GM21576 (cell line): ENCODE measurements around the gene KIAA1586.
"Not testable (repeated sequence)": the region's sequence is repeated elsewhere in the genome, so short reads cannot be mapped to it uniquely, and the experiment has no call there.

Experiments used
- ATAC-seq: cut with Tn5 transposase; IDR thresholded peaks from one replicate; pipeline ENCODE4 v1.9.1; 2021; ENCODE audit warnings: mild to moderate bottlenecking, moderate library complexity; ENCODE audit not compliant: unreplicated experiment

The KIAA1586 gene

DNA sequence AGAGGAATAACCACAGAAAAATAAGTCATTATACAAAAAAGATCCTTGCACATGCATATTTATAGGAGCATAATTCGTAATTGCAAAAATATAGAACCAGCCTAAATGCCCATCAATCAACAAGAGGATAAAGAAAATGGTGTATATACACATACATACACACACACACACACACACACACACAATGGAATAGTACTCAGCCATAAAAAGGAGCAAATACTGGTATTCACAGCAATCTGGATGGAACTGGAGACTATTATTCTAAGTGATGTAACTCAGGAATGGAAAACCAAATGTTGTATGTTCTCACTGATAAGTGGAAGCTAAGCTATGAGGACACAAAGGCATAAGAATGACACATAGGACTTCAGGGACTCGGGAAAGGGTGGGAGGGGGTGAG lies 1.9 kb upstream of the KIAA1586 start:
- no peak for ATAC-seq

DNA sequence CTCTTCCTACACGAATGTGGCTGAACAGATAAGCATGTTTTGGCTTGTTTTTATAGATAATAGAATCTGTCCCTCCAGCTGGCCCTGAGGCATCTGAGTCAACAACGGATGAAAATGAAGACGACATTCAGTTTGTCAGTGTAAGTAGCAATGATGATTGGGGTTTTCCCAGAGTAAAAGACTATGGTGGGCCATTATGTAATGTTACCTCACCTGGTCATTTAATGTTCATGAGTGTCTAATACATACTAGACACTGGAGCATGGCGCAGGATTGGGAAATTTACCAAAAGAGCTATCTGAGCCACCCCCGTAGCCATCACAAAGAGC lies 728 bp downstream of the KIAA1586 start:
- peak; percentile 11 for ATAC-seq

DNA sequence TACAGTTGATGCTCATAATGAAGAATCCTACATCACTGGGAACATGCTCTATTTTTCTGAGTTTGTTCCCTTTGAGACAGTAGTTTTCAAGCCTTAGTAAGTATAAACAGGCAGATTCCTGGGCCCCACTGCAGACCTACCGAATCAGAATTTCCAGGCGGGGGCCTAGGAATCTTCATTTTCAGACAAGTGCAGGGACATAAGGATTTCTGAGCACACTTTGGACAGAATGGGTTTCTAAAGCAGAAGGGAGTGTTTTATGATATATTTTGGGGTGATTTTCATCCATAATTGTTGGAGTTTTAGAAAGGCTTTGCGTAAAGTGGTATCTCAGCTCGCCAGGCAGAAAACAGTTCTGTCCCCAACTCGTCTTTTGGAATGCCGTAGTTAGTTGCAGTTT lies 1.4 kb downstream of the KIAA1586 start:
- ATAC-seq, result not testable (repeated sequence)

DNA sequence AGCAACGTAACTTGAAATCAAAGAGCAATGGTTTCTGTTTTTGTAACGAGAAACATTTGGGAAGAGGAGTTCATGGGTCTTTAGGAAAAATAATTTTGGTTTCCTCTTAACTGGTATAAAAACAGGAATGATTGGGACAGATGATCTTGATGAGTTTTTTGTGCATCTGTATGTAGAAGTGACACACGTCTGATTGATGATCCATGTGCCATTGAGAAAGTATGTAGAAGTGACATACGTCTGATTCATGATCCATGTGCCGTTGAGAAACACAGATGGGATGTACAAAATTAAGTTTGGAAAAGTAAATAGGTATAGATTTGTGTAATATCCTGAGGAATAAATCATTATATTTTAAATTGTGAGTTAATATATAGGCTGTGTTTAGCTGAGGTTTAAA lies 2.1 kb downstream of the KIAA1586 start:
- ATAC-seq, result no peak

DNA sequence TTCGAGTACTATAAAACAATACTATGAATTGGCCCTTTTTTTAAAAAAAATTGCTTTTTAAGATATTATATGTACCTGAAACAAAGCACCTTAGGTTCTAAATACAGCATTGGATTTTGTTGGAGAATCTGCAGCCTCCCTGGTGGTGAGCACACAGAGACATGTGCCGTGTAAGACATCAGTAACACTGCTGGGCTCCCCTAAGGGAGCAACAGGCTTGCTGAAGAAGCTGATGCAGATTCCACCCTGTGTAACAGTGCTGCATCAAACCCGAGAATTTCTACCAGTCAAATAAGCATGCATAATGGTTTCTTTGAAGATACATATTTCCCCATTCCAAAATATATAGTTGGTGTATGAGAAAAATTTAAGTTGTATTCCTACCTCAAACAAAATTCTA lies 17.4 kb downstream of the KIAA1586 start:
- no peak for ATAC-seq

DNA sequence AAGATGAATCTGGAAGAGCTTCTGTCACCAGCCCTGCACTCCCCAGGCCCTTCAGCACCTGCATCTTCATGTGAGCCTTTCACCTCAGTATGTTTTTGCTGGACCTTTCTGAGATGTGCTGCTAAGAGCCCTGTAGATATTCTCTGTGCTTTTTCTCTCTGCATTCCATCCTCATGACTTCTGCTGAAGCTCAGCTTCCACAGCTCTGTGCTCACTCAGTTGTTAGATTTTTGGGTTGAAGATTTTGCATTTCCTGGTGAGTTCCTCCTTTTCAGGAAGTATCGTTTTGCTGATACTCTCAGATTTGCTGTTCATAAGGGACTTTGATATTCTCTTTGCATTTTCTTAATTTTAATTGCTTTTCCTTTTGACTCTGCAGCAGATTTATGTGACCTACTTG lies 18.3 kb downstream of the KIAA1586 start:
- no peak for ATAC-seq

DNA sequence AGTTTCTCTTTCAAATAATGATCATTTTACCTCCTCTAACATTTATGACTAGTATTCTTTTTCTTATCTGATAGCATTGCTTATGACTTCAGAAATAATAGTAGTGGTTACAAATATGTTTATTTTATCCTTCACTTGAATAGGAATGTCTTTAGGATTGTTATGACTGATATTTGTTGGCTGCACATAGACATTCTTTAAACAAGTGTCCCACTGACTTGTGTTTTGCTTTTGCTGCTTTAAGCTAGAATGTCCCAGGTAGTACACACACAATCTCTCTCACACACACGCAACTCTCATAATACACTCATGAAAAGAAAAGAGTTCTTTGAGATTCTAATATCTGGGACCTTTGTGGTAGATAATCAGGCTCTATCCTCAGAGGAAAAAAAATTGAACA lies 21.6 kb downstream of the KIAA1586 start:
- ATAC-seq, result no peak

DNA sequence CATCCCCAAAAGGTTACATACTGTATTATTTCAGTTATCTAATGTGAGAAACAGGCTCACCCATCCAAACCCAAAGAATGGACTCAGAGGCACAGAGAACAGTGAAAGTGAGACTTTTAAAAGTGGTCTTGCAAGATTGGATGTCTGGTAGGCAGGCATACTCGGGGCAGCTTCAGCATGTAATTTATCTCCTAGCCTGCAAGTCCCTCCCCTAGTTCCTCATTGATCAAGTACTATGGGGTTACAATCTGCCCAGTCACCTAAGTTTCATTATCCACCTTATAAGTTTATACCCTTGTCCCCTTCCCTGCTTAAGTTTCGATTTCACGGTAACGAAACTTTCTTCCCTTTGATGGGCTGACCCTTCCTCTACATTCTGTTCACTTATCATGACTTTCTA lies 22.7 kb downstream of the KIAA1586 start:
- no peak for ATAC-seq

DNA sequence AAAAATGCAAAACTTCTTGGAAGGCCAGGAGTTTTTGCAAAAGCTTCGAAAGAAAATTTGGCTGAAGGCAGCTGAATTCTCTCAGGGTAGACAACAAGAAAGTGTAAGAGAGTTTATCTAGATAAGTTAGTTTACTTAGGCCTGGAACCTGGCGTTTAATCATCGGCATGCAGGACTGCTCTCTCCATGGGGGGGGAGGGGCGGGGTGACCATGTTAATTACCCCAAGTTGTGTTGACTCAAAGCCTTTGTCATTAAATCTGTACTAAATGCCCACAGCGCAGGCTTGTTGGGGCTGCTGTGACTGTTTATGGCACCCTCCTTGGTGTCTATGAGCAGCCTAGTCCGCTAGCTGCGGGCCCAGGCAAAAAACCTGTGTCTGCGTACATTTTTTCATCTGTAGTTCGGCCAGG lies 23.4 kb downstream of the KIAA1586 start:
- ATAC-seq, result no peak

DNA sequence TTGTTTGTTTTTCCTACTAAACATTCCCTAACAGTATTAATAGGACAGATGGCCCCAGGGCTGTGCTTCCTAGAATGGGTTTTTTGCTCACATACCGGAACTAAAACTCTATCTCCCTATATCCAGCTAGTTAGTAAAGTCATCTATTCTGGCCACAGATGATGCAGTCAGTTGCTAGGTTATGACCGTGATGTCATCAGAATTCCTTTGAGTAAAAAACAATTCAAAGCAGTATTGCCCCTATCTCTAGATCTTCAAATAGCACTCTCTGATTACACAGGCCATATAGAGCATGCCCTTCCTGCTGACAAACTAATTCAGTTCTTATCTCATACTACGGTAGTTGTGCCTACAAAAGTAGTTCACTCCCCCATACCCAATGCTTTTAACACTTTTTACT lies 25.6 kb downstream of the KIAA1586 start:
- no peak for ATAC-seq

DNA sequence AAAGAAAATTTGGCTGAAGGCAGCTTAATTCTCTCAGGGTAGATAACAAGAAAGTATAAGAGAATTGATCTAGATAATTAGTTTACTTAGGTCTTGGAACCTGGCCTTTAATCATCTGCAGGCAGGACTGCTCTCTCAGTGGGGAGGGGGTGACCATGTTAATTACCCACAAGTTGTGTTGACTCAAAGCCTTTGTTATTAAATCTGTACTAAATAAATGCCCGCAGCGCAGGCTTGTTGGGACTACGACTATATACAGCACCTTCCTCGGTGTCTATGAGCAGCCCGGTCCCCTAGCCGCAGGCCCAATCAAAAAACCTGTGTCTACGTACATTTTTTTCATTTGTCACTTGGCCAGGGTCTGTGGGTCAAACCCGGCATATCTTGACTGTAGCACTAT lies 27.9 kb downstream of the KIAA1586 start:
- ATAC-seq, result no peak

DNA sequence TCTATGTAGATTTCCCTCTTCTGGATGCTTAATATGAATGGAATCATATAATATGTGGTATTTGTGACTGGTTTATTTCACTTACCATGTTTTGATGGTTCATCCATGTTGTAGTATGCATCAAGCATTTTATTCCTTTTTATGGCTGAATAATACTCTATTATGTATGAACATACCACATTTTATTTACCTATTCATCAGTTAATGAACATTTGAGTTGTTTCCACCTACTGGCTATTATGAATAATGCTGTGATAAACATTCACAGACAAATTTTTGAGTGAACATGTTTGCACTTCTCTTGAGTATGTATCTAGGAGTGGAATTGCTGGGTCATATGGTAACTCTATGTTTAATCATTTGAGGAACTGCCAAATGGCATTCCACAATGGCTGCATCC lies 28.6 kb downstream of the KIAA1586 start:
- ATAC-seq, result no peak

DNA sequence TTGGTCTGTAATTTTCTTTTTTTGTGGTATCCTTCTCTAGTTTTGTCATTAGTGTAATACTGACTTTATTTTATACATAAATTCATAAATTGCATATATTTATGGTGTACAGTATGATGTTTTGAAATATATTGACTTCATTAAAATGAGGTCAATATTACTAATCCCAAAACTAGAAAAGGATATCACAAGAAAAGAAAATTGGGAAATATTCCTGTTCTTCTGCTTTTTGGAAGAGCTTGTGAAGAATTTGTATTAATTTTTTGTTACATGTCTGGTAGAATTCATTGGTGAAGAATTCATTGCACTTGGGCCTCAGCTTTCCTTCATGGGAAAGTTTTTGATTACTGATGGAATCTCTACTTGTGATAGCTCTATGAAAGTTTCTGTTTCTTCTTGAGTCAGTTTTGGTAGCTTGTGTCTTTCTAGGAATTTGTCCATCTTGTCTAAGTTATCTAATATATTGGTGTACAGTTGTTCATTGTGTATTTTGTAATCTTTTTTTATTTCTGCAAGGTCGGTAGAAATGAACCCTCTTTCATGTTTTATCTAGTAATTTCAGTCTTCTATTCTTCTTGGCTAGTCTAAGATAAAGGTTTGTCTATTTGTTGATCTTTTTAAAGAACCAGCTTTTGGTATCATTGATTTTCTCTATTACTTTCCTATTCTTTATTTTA lies 32.2 kb downstream of the KIAA1586 start:
- no peak for ATAC-seq

DNA sequence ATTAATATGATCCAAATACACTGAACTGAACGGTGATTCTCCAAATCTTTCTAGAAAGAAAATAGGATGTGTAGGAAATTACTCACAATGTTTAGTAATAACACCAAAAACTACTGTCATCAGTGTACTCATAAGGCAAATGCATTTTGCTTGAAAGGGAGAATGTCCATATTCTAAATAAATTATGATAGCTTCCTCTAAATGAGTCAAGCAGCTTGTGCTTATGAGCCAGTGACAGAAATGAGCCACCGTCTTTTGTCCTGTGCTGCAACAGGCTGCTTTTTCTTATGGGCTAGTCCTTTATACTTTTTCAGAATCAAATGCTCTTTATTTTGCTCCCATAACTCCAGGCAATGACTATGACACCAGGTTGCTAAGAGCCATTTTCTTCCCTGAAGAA lies 39.0 kb downstream of the KIAA1586 start:
- no peak for ATAC-seq

DNA sequence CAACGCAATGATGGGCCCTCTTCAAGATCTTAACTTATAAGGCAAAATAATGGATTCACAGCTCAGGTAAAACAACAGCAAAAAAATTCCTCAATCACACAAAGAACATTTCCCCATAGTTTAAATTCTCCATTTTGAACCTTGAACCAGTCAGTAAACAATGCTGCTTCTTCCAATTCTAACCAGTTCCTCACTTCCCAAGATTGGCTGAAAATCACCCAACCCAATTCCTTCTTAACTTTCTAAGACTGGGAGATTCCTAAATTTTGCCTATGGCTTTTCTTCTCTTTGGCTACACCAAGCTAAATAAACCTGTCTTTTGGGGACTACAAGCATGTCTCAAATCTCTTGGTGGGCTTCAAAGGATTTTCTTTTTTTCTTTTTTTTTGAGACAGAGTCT lies 40.4 kb downstream of the KIAA1586 start:
- ATAC-seq, result no peak

DNA sequence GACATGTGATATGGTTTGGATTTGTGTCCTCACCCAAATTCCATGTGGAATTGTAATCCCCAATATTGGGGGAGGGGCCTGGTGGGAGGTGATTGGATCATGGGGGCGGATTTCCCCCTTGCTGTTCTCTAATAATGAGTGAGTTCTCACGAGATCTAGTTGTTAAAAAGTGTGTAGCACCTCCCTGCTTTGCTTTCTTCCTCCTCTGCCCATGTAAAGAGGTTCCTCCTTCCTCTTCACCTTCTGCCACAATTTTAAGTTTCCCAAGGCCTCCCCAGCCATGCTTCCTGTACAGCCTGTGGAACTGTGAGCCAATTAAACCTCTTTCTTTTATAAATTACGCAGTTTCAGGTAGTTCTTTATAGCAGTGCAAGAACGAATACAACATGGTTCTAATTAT lies 41.4 kb downstream of the KIAA1586 start:
- ATAC-seq, result no peak

DNA sequence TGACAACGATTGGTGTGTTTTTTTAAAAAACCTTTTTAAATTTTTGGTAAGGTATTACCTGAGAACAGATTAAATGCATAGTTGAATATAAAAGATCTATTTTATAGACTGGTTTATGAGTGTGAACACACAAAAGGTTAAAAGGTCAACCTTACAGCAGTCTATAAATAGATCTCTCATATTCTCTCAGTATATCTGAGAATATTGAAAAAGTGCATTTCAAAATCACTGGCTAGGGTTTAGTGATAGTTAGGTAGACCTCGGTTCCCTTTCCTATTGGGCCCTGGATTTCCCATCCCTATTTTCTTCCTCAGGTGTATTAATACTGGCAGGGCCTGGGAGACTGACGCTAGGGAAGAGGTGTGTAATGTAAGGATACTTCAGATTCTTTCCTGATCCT lies 42.8 kb downstream of the KIAA1586 start:
- ATAC-seq, result no peak

DNA sequence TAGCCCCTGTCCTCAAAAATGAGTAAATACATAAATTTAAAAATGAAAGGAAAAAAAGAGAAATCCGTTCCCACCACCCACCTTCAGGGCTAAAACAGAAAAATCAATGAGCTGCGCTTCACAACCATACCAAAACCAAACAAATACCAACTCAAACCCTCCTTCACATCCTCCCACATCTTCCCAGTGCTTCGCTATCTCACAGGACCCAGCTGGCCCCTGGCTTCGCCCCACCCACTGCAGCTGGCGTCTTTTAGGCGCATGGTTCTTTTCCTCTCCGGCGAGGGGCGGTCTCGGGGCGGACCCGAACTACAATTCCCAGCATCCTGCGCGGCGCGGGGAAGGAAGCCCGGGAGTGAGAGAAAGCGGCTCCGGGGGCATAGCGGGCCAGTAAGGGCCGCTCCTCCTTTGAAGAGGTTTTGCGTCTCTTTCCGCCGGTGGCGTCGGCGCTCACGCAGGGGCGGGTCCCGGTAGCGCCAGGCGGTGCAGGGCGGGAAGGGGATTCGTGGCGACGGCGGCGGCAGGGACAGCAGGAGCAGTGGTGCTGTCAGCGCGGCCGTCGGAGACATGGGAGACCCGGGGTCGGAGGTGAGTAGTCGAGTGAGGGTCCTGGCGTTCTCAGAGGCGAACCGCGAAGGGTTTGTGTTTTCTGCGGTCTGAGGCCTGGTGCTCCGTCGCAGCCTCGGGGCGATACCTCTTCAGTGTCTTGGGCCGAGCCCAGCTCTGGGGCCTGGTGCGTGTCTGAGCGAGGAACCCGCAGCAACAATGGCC lies 43.4 kb downstream of the KIAA1586 start, which contains the start of gene ZNF451:
TSS of gene ZNF451 (plus strand) at position 502 of the 771 bp plus-strand sequence. CDS start at position 568, 66 bp downstream.
- ATAC-seq, result peak; percentile 89

DNA sequence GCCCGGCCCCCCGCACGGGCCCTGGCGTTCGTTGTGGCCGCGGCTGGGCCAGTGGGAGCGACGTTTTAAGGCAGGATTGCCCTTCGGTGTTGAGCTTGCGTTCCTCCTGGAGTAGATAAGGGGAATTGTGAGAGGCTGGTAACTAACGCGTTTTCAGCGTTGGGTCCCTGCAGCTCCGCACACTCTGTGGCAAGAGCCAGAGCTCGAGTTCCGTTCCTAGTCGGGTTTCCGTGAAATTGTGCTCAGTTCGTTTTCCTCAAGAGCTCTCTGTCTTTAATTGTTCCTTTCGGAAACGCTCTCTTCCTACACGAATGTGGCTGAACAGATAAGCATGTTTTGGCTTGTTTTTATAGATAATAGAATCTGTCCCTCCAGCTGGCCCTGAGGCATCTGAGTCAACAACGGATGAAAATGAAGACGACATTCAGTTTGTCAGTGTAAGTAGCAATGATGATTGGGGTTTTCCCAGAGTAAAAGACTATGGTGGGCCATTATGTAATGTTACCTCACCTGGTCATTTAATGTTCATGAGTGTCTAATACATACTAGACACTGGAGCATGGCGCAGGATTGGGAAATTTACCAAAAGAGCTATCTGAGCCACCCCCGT lies 44.1 kb downstream of the KIAA1586 start:
- ATAC-seq, result peak; percentile 5

DNA sequence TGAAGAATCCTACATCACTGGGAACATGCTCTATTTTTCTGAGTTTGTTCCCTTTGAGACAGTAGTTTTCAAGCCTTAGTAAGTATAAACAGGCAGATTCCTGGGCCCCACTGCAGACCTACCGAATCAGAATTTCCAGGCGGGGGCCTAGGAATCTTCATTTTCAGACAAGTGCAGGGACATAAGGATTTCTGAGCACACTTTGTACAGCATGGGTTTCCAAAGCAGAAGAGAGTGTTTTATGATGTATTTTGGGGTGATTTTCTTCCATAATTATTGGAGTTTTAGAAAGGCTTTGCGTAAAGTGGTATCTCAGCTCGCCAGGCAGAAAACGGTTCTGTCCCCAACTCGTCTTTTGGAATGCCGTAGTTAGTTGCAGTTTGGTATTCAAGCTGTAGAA lies 44.9 kb downstream of the KIAA1586 start:
- ATAC-seq, result not testable (repeated sequence)

DNA sequence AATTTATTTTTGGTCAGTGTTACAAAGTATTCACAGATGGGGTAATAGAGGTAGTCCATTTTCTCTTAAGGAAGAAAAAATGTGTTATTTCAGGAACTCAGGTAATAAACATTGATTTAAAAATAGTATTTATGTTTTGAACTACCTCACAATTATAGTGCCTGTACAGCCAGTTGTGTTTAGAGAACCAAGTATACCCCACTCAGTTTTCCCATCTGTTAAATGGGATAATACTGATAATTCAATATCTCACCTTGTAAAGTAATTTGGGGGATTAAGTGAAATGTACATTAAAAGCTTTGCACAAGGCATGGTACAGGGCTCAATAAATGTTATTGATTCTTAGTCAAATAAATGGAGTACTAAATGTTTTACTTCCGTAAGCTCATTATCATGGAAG lies 48.2 kb downstream of the KIAA1586 start:
- ATAC-seq, result no peak

DNA sequence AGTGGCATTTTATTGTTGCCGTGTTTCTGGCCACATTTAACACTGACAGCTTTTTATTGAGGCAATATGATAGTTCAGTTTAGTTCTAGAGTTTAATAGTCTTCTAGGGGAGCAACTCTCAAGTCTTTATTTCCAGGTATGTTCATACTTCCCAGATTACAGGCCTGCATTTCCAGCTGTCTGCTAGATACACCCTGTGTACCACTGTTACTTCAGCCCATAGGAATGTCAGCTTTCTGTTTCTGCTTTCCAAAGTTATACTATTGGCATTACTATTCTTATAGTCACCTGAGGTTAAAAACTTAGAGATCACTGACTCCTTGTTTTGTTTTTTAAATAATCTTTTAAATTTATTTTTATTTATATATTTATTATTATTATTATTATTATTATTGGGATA lies 51.1 kb downstream of the KIAA1586 start:
- ATAC-seq, result no peak
